K562 (cell line): ENCODE measurements around the gene TENM4. TPM values are rescaled to one million over a fixed set of nuclear protein-coding genes. Genes with fewer than 3 reads are reported as not detected.
A peak's percentile ranks its signal among the peaks of the same experiment; 100 is the strongest.

Experiments used
- CHD2 ChIP-seq: IDR thresholded peaks from 2 replicates; pipeline ENCODE4 v1.6.1; 2011; ENCODE audit warnings: low read depth, low read length
- NR4A1 ChIP-seq, 2 experiments: fragments of 250-450 bp in 1 of 2; fragments of 450-650 bp in 1 of 2; sonication (Bioruptor Pico) in 1 of 2; IDR thresholded peaks; 2 replicates each; pipeline versions ENCODE4 v1.4.0 to v1.6.1; 2016 to 2020; ENCODE audit warnings: mild to moderate bottlenecking in 2 of 2, missing compliant biosample characterization in 1 of 2, missing genetic modification characterization in 1 of 2, moderate library complexity in 1 of 2
- ZNF584 ChIP-seq: fragments of 200-800 bp; sonication (Bioruptor generic); IDR thresholded peaks from 2 replicates; pipeline ENCODE4 v1.6.1; 2016; ENCODE audit warnings: low read depth, mild to moderate bottlenecking, missing genetic modification characterization, missing compliant biosample characterization
- polyA plus RNA-seq, 8 experiments: library from polyadenylated mRNA; depleted of rRNA in 4 of 8; stranded (reverse) in 5 of 8; unstranded in 3 of 8; fragments of >200 nt; fragmentation: Nextera tagmentation in 2 of 8; fragmentation: Illumina TruSeq in 1 of 8; extraction: Ambion mirVana in 2 of 8; extraction: Trizol in 1 of 8; gene quantifications; 2 replicates each; pipeline versions ENCODE4 v1.2.1 to v1.2.3, GENCODE V29; 2011 to 2014; ENCODE audit warnings: inconsistent platforms in 1 of 8, missing spikeins in 1 of 8
- total RNA-seq, 7 experiments: library from RNA; depleted of rRNA in 6 of 7; stranded (reverse); fragments of >200 nt in 6 of 7; fragmentation: Illumina TruSeq in 2 of 7; extraction: Trizol in 2 of 7; gene quantifications; 2 replicates each; pipeline versions ENCODE4 v1.2.1 to v1.2.3, GENCODE V29; 2011 to 2021; ENCODE audit warnings: low replicate concordance in 1 of 7
- TF ChIP-seq, protein P1 (sequence below), 2 experiments: fragments of 450-650 bp in 1 of 2; sonication (generic) in 1 of 2; formaldehyde crosslinking in 1 of 2; IDR thresholded peaks in 1 of 2; conservative IDR thresholded peaks in 1 of 2; 2 replicates each; pipeline versions ENCODE4 v1.6.1 to v1.8.1; 2016 to 2023; ENCODE audit warnings: mild to moderate bottlenecking in 2 of 2, moderate library complexity in 2 of 2, inconsistent platforms in 1 of 2, missing genetic modification reagents in 1 of 2
- TF ChIP-seq, protein P2 (sequence below): sonication (generic); formaldehyde crosslinking; IDR thresholded peaks from 2 replicates; pipeline ENCODE4 v1.8.0; 2022; ENCODE audit warnings: mild to moderate bottlenecking, missing genetic modification reagents, borderline replicate concordance

Gene TENM4
- total and polyA plus RNA-seq, 9 of the 15 experiments (the other 6 are each of a cell fraction or from before 2014, with no cell fraction given): 0.16 TPM; not detected in 8

DNA sequence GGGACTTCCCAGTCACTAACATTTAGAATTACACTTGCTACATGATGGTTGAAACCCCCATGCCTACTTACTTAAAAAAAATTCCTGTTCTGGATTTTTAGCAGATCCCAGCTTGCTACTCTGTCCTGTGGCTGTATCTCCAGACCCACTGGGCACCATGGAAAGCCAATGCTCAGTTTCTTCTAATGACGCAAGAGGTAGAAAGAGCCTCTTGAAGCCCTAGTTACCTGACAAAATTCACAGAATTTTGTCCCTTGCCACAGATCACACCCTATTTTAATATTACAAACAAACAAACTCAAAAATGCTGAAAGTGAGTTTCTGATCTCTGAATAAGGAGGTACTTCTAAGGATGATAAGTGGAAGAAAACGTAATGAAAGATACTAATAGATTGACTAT is 24.3 kb upstream of the TENM4 start (continued):
- TF ChIP-seq CHD2 (no peak), ZNF584 (CRISPR knock-in tag) (0 out of 2 replicates have a peak, but pooled peaks have one; percentile 40), NR4A1 (CRISPR knock-in tag; IDR thresholded peaks at IDR 0.05) (no peak), NR4A1 (tag; IDR thresholded peaks at IDR 0.05) (no peak)
- TF ChIP-seq, protein P1, sequence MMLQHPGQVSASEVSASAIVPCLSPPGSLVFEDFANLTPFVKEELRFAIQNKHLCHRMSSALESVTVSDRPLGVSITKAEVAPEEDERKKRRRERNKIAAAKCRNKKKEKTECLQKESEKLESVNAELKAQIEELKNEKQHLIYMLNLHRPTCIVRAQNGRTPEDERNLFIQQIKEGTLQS (IDR thresholded peaks at IDR 0.05): peak; percentile 44; the same call in 1 of the 2 replicates
- TF ChIP-seq, protein P1 (CRISPR knock-in tag; conservative IDR thresholded peaks at IDR 0.05): no peak
- TF ChIP-seq, protein P2, sequence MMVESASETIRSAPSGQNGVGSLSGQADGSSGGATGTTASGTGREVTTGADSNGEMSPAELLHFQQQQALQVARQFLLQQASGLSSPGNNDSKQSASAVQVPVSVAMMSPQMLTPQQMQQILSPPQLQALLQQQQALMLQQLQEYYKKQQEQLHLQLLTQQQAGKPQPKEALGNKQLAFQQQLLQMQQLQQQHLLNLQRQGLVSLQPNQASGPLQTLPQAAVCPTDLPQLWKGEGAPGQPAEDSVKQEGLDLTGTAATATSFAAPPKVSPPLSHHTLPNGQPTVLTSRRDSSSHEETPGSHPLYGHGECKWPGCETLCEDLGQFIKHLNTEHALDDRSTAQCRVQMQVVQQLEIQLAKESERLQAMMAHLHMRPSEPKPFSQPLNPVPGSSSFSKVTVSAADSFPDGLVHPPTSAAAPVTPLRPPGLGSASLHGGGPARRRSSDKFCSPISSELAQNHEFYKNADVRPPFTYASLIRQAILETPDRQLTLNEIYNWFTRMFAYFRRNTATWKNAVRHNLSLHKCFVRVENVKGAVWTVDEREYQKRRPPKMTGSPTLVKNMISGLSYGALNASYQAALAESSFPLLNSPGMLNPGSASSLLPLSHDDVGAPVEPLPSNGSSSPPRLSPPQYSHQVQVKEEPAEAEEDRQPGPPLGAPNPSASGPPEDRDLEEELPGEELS (CRISPR knock-in tag): no peak
